NCI-H2107 treated with DMSO at 0.1 percent for 48 hours (cell line): ENCODE data around the gene VWA2.

Source experiments
- DNase-seq: peaks from one replicate; lab custom pipeline; 2025; ENCODE audit not compliant: unreplicated experiment; lab: John Stamatoyannopoulos, UW

Gene VWA2

GRCh38 chr10:114337510-114338462, 98.7 kb downstream of the VWA2 start:
- no peak for DNase-seq

- DNase-seq, result no peak
Measured at GRCh38 chr10:114340816-114341215, 101.8 kb downstream of the VWA2 start.
